ENCODE measurements around the gene FCRLA.
"Not testable (repeated sequence)": the region's sequence is repeated elsewhere in the genome, so short reads cannot be mapped to it uniquely, and the experiment has no call there.

Gene FCRLA

DNA sequence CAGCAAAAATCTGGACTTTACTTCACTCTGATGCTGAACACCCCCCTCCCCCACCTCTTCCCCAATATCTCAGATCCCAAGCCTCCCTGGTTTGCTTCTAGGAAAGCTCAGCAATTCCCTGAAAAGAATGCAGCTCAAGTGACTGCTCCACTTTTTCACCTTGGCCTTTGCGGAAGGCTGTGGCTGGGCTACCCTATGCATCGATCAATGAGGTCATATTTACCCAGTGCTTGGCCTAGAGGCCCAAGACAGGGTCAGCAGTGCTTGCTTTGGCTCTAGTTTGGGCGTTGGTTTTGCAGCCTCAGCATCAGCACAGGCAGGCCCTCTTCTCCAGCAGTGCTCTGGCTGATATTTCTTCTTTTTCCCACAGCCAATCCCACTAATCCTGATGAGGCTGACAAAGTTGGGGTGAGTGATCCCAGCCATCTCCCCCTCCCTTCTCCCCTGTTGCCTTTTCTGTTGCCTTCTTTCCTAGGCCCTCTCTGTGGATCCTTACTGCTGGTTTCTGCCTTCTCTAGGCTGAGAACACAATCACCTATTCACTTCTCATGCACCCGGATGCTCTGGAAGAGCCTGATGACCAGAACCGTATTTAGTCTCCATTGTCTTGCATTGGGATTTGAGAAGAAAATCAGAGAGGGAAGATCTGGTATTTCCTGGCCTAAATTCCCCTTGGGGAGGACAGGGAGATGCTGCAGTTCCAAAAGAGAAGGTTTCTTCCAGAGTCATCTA lies 29.9 kb upstream of the FCRLA start:
- no peak overlapping the region for H3K4me3 ChIP-seq (ENCODE audit: control insufficient read depth, low read depth, low read length)
- TF ChIP-seq, protein P1, sequence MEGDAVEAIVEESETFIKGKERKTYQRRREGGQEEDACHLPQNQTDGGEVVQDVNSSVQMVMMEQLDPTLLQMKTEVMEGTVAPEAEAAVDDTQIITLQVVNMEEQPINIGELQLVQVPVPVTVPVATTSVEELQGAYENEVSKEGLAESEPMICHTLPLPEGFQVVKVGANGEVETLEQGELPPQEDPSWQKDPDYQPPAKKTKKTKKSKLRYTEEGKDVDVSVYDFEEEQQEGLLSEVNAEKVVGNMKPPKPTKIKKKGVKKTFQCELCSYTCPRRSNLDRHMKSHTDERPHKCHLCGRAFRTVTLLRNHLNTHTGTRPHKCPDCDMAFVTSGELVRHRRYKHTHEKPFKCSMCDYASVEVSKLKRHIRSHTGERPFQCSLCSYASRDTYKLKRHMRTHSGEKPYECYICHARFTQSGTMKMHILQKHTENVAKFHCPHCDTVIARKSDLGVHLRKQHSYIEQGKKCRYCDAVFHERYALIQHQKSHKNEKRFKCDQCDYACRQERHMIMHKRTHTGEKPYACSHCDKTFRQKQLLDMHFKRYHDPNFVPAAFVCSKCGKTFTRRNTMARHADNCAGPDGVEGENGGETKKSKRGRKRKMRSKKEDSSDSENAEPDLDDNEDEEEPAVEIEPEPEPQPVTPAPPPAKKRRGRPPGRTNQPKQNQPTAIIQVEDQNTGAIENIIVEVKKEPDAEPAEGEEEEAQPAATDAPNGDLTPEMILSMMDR (IDR thresholded peaks at IDR 0.05; ENCODE audit: control insufficient read depth, insufficient read depth, low read depth, low read length, missing control alignments), result no peak
- DNase-seq (ENCODE audit: low read depth), result no peak

DNA sequence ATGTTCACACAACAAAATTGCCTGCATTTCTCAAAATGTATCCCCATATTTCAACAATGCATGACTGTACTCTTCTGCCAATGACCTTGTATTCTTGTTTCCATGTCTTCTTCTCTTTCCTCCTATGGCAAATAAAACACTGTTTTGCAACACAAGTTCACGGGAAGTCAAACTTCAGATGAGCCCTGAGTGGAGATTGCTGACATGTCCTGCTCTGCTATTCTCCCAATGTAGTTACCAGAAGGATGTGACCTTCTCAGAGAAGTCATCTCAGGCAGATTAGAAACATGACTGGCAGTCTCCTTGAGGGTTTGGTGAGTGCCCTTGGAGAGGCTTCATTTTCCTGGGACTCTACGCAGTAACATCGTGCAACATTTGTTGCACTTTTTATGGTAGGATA lies 28.5 kb upstream of the FCRLA start:
- TF ChIP-seq, protein P1 (IDR thresholded peaks at IDR 0.05; ENCODE audit: control insufficient read depth, insufficient read depth, low read depth, low read length, missing control alignments), result no peak
- DNase-seq (ENCODE audit: low read depth), result no peak
- no peak overlapping the region for H3K4me3 ChIP-seq (ENCODE audit: control insufficient read depth, low read depth, low read length)

DNA sequence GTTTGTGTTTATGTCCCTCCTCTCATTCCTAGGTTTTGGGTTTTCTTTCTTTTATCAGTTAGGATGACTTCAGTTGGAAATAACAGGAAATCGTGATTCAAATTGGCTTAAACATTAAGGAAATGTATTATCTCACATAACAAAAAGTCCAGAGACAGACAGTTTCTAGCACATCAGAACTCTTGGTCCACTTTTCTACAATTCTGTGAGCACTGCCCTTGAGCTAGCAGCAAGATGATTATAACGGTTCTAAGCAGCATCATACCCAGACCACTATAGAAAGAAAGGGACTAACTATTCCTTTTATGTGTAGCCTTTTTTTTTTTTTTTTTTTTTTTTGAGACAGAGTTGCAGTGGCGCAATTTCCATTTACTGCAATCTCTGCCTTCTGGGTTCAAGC lies 25.1 kb upstream of the FCRLA start:
- no peak overlapping the region for H3K4me3 ChIP-seq (ENCODE audit: control insufficient read depth, low read depth, low read length)
- no peak for DNase-seq (ENCODE audit: low read depth)
- TF ChIP-seq, protein P1 (IDR thresholded peaks at IDR 0.05; ENCODE audit: control insufficient read depth, insufficient read depth, low read depth, low read length, missing control alignments), result no peak

DNA sequence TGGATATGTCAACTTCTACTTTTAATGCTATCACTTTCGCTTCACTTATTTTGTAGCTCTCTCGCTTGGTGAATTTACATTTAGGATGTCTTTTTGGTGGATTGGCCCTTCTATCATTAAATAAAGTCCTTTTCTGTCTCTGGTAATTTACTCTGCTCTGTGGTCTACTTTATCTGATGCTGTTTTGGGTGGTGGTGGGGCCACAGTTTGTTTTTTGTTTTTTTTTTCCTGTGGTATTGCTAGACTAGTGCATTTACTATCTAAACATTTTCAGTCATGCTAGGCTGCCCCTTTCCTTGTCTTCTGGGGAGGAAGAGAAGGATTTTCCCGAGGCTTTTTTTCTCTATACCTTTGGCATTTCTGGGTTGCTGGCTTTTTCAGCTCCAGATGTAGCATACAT lies 18.1 kb upstream of the FCRLA start:
- TF ChIP-seq, protein P1 (IDR thresholded peaks at IDR 0.05; ENCODE audit: control insufficient read depth, insufficient read depth, low read depth, low read length, missing control alignments), result no peak
- no peak overlapping the region for H3K4me3 ChIP-seq (ENCODE audit: control insufficient read depth, low read depth, low read length)
- DNase-seq (ENCODE audit: low read depth), result no peak

DNA sequence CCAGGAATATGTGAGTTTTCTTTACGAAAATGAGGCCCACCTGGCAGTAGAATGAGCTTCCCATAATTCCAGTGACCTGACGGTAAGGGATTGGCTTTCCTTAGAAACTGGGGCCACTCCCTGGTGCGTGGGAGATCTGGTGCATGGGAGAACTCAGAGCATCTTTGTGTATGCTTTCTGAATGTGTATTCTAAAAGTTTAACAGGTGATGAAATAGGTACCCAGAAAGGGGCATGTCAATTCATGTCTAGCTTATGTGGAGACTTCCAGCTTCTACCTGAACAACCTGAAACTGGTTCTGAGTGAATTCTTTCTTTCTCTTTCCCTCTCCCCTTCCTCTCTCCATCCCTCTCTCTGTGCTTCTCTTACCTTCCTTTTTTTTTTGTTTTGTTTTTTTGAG lies 15.2 kb upstream of the FCRLA start:
- H3K4me3 ChIP-seq (ENCODE audit: control insufficient read depth, low read depth, low read length), result no peak overlapping the region
- DNase-seq (ENCODE audit: low read depth), result no peak
- TF ChIP-seq, protein P1 (IDR thresholded peaks at IDR 0.05; ENCODE audit: control insufficient read depth, insufficient read depth, low read depth, low read length, missing control alignments), result no peak

DNA sequence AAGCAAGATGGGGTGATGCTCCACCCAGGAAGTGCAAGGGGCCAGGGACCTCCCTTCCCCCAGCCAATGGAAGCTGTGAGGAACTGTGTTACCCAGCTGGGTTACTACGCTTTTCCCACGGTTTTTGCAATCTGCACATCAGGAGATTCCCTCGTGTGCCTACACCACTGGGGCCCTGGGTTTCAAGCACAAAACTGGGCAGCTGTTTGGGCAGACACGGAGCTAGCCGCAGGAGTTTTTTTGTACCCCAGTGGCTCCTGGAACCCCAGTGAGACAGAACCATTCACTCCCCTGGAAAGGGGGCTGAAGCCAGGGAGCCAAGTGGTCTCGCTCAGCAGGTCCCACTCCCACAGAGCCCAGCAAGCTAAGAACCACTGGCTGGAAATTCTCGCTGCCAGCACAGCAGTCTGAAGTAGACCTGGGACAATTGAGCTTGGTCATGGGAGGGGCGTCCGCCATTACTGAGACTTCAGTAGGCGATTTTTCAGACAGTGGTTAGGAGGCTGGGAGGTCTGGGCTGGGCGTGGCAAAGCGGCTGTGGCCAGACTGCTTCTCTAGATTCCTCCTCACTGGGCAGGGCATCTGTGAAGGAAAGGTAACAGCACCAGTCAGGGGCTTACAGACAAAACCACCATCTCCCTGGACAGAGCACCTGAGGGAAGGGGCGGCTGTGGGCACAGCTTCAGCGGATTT lies 13.9 kb upstream of the FCRLA start:
- not testable (repeated sequence) for DNase-seq (ENCODE audit: low read depth); H3K4me3 ChIP-seq (ENCODE audit: control insufficient read depth, low read depth, low read length)

DNA sequence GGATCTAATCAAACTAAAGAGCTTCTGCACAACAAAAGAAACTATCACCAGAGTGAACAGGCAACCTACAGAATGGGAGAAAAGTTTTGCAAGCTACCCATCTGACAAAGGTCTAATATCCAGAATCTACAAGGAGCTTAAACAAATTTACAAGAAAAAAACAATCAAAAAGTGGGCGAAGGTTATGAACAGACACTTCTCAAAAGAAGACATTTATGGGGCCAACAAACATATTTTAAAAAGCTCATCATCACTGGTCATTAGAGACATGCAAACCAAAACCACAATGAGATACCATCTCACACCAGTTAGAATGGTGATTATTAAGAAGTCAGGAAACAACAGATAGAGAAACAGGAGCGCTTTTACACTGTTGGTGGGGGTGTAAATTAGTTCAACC lies 8.7 kb upstream of the FCRLA start:
- not testable (repeated sequence) for H3K4me3 ChIP-seq (ENCODE audit: control insufficient read depth, low read depth, low read length); DNase-seq (ENCODE audit: low read depth)
